GM23248 (cell line): Measurements from ENCODE around the gene NPTX2.

ENCODE experiments used
- EZH2 ChIP-seq: fragments of 200-600 bp; sonication (generic); IDR thresholded peaks from 2 replicates; pipeline ENCODE4 v1.6.1; 2018; ENCODE audit warnings: antibody characterized with exemption, mild to moderate bottlenecking; ENCODE audit not compliant: insufficient read depth, poor library complexity, severe bottlenecking
- EZH2phosphoT487 ChIP-seq: fragments of 200-600 bp; sonication (generic); IDR thresholded peaks from 2 replicates; pipeline ENCODE4 v1.6.1; 2018; ENCODE audit warnings: antibody characterized with exemption, moderate library complexity, mild to moderate bottlenecking, low read depth; ENCODE audit not compliant: insufficient read depth

DNA sequence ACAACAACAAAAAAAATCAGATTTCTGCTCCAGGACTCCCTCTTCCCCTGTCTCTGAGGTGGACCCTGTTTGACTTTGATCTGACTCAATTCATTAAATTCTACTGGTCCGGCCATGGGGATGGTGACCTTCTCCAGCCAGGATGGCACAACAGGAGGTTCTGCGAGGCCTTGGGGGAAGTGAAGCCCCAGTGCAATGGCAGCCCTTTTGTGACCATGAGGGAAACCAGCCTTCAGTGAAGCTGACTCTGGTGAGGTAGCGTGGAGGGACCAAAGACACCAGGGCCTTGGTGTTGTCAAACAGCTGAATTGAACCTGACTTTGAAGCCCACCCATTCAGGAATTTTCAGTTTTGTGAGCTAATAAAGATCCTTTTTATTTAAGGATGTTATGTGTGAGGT, 44.5 kb downstream of the NPTX2 start:
- no peak for TF ChIP-seq EZH2
- TF ChIP-seq EZH2phosphoT487: no peak
